ENCODE results near the gene SPACA5.
"Not testable (repeated sequence)": the region's sequence is repeated elsewhere in the genome, so short reads cannot be mapped to it uniquely, and the experiment has no call there.

The SPACA5 gene

GRCh38 chrX:48006688-48007087 is at the start of gene SPACA5:
Gene SPACA5 (plus strand): TSS chrX:48006988. CDS start chrX:48007803, 815 bp downstream.
- DNase-seq (ENCODE audit: low read depth in 2 of 2); H3K4me3 ChIP-seq (replicated peaks in 1 of 2; ENCODE audit: low read depth in 2 of 2, low read length in 2 of 2): not testable (repeated sequence)

- H3K4me3 ChIP-seq (replicated peaks in 1 of 2; ENCODE audit: low read depth in 2 of 2, low read length in 2 of 2); DNase-seq (ENCODE audit: low read depth in 2 of 2): not testable (repeated sequence)
These were observed 48.6 kb upstream of the SPACA5 start for GRCh38 chrX:47958206-47958605.

- peak; percentile 5 to 9 for DNase-seq (ENCODE audit: low read depth in 2 of 2)
- no peak overlapping the region for H3K4me3 ChIP-seq (replicated peaks in 1 of 2; ENCODE audit: low read depth in 2 of 2, low read length in 2 of 2)
- TF ChIP-seq, protein P1, sequence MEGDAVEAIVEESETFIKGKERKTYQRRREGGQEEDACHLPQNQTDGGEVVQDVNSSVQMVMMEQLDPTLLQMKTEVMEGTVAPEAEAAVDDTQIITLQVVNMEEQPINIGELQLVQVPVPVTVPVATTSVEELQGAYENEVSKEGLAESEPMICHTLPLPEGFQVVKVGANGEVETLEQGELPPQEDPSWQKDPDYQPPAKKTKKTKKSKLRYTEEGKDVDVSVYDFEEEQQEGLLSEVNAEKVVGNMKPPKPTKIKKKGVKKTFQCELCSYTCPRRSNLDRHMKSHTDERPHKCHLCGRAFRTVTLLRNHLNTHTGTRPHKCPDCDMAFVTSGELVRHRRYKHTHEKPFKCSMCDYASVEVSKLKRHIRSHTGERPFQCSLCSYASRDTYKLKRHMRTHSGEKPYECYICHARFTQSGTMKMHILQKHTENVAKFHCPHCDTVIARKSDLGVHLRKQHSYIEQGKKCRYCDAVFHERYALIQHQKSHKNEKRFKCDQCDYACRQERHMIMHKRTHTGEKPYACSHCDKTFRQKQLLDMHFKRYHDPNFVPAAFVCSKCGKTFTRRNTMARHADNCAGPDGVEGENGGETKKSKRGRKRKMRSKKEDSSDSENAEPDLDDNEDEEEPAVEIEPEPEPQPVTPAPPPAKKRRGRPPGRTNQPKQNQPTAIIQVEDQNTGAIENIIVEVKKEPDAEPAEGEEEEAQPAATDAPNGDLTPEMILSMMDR (IDR thresholded peaks at IDR 0.05; ENCODE audit: low read depth, low read length): peak; percentile 21
These were observed 47.9 kb upstream of the SPACA5 start for GRCh38 chrX:47958761-47959342.

GRCh38 chrX:47960406-47960805 is 46.4 kb upstream of the SPACA5 start:
- TF ChIP-seq, protein P1 (IDR thresholded peaks at IDR 0.05; ENCODE audit: low read depth, low read length): no peak
- no peak for DNase-seq (ENCODE audit: low read depth in 2 of 2)
- no peak overlapping the region for H3K4me3 ChIP-seq (replicated peaks in 1 of 2; ENCODE audit: low read depth in 2 of 2, low read length in 2 of 2)

- not testable (repeated sequence) for DNase-seq (ENCODE audit: low read depth in 2 of 2); H3K4me3 ChIP-seq (replicated peaks in 1 of 2; ENCODE audit: low read depth in 2 of 2, low read length in 2 of 2)
These were observed 45.0 kb upstream of the SPACA5 start for GRCh38 chrX:47961830-47962229.

DNA sequence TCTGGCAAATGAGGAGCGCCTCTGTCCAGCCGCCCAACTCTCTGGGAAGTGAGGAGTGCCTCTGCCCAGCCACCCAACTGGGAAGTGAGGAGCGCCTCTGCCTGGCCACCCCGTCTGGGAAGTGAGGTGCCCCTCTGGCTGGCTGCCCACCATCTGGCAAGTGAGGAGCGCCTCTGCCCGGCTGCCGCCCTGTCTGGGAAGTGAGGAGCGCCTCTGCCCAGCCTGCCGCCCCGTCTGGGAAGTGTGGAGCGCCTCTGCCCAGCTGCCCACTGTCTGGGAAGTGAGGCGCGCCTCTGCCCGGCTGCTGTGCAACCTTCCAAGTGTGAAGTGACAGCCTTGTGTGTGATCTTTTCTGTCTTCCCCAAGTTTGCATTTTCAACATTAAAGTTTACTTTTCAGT is 41.3 kb upstream of the SPACA5 start:
- not testable (repeated sequence) for H3K4me3 ChIP-seq (replicated peaks in 1 of 2; ENCODE audit: low read depth in 2 of 2, low read length in 2 of 2)

GRCh38 chrX:47973235-47973634 is 33.6 kb upstream of the SPACA5 start:
- H3K4me3 ChIP-seq (replicated peaks in 1 of 2; ENCODE audit: low read depth in 2 of 2, low read length in 2 of 2): no peak overlapping the region
- TF ChIP-seq, protein P1 (IDR thresholded peaks at IDR 0.05; ENCODE audit: low read depth, low read length): no peak
- DNase-seq (ENCODE audit: low read depth in 2 of 2): no peak

More for the DNA sequence above, 41.3 kb upstream of the SPACA5 start:
- DNase-seq (ENCODE audit: low read depth in 2 of 2): not testable (repeated sequence)

GRCh38 chrX:47976254-47977151 is 30.3 kb upstream of the SPACA5 start:
- no peak for DNase-seq (ENCODE audit: low read depth in 2 of 2)
- TF ChIP-seq, protein P1 (IDR thresholded peaks at IDR 0.05; ENCODE audit: low read depth, low read length): no peak
- no peak overlapping the region for H3K4me3 ChIP-seq (replicated peaks in 1 of 2; ENCODE audit: low read depth in 2 of 2, low read length in 2 of 2)

All from cardiac fibroblast (primary cell).